NCI-H774 (cell line): Measurements from ENCODE around the gene HMX3.

ENCODE experiments used
- DNase-seq: peaks from one replicate; lab custom pipeline; 2025; lab: John Stamatoyannopoulos, UW

The HMX3 gene

GRCh38 chr10:123134343-123134914 lies 1.3 kb upstream of the HMX3 start:
- DNase-seq, result no peak

- peak; percentile 7 for DNase-seq
Observed at GRCh38 chr10:123134915-123135414, 805 bp upstream of the HMX3 start.

- DNase-seq, result no peak
Observed at GRCh38 chr10:123136221-123136805, 543 bp downstream of the HMX3 start.

DNA sequence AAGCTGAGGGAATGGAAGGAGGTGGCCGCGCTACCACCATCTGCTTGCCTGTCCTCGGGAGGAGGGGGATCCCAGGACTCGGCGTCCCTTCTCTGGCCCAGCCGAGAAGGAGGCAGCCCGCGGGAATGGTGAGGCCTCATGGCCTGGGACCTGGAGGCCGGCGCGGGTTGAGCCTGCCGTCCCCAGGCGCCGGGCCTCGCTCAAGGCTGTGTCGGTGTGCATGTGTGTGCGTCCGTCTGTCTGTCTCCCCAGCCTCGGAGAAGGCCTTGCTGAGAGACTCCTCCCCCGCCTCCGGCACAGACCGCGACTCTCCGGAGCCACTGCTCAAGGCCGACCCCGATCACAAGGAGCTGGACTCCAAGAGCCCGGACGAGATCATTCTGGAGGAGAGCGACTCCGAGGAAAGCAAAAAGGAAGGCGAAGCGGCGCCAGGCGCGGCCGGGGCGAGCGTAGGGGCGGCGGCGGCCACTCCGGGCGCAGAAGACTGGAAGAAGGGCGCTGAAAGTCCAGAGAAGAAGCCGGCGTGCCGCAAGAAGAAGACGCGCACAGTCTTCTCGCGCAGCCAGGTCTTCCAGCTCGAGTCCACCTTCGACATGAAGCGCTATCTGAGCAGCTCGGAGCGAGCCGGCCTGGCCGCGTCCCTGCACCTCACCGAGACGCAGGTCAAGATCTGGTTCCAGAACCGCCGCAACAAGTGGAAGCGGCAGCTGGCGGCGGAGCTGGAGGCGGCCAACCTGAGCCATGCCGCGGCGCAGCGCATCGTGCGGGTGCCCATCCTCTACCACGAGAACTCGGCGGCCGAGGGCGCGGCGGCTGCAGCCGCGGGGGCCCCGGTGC lies 1.3 kb downstream of the HMX3 start:
- no peak for DNase-seq

DNA sequence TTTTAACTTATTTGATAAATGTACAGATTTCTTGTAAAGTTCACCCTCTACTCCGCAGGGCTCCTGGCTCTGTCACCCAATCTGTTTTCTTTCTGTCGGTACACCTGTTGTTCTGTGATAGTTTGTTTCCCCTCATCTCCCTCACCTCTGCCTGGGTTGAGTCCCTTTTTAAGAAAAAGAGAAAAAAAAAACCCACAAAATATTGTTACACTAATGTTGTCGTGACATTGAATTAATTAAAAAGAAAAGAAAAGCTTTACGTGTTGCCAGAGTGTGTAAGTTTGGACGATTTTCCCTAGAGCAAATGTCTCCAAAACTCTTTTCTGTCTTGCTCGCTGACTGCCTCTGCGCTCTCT lies 3.4 kb downstream of the HMX3 start:
- no peak for DNase-seq

GRCh38 chr10:123139521-123140163 lies 3.9 kb downstream of the HMX3 start:
- DNase-seq, result no peak

GRCh38 chr10:123140164-123140982 lies 4.6 kb downstream of the HMX3 start:
- DNase-seq, result no peak

DNA sequence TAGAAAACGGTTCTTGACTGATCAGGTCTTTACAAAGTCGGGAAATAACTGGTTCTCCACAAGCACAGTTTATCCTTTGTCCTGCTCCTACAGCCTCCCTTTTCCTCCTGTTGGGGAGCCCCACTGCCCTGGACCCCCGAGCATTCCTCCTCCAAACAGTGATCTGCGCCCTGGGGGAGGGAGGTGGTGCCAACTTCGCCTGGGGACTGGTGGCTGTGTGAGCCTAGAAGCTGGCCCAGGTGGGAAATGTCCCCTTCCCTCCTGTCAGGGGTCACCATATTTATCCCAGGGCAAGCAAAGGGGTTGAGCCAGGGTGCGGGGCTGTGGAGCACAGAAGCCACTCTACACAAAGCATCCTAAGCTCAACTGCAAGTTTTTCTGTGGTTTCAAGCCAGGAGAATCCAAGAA lies 5.2 kb downstream of the HMX3 start:
- DNase-seq, result no peak

- DNase-seq, result no peak
Observed at GRCh38 chr10:123141791-123142700, 6.3 kb downstream of the HMX3 start.

DNA sequence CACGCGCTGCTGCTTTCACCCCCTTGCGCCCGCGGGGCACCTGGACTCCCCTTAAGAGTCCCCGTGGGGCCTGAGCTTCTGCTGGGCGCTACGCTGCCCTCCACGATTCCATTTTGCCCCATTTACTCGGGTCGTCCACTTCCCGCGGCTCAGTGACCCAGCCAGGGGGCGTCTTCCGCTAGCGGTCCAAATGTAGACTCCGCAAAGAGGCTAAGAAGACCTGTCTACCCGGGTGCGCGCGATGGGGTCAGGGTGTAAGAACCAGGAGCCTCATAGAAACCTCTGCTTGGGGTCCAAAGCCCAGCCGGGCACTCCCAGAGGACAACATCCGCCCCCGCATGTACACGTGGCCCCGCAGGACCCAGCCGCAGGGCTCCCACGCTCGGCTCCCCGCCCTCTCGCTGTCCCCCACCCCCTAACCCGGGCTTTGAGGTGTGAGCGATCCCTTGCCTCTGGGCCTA lies 7.0 kb downstream of the HMX3 start:
- DNase-seq, result no peak

- no peak for DNase-seq
Observed at GRCh38 chr10:123143162-123143824, 7.5 kb downstream of the HMX3 start.

- no peak for DNase-seq
Observed at GRCh38 chr10:123143825-123144168, 8.0 kb downstream of the HMX3 start.

DNA sequence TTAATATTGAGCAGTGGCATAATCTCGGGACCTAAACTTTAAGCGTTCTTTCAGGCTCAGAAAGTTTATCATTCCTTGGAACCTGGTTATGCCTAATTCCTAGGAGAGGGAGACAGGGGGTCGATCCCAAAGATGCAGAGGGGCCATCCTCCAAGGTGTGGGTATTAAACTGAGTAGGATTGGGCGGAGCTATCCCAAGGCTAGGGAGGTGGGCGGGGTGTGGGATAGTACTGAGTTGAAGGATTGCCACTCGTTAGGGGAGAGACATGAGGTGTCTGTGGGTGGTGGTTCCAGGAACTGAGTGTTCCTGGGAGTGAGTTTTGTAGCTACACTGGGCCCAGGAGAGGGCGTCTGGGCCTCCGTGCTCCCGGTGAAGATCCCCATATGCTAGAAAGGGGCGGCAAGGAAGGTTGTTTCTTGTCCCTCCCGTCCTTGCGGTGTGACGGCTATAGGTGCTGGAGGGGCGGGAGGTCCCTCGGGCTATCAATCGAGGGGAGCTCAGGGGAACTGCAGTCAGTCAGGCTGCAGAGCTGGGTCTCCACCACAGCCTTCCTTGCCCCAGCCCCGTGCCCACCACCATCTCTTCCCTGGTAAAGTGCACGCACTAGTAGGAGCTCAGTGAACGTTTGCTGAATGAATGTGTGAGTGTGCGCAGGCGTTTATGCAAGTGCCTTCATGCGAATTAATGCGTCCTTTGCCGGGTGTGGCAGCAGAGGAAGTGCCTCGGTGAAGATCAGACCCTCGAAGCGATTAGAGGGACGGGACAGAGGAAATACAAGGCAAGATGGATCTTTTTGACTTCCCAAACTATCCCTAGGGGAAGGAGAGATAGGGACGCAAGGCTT lies 9.1 kb downstream of the HMX3 start:
- DNase-seq, result no peak

GRCh38 chr10:123145542-123146012 lies 9.8 kb downstream of the HMX3 start:
- DNase-seq, result no peak

DNA sequence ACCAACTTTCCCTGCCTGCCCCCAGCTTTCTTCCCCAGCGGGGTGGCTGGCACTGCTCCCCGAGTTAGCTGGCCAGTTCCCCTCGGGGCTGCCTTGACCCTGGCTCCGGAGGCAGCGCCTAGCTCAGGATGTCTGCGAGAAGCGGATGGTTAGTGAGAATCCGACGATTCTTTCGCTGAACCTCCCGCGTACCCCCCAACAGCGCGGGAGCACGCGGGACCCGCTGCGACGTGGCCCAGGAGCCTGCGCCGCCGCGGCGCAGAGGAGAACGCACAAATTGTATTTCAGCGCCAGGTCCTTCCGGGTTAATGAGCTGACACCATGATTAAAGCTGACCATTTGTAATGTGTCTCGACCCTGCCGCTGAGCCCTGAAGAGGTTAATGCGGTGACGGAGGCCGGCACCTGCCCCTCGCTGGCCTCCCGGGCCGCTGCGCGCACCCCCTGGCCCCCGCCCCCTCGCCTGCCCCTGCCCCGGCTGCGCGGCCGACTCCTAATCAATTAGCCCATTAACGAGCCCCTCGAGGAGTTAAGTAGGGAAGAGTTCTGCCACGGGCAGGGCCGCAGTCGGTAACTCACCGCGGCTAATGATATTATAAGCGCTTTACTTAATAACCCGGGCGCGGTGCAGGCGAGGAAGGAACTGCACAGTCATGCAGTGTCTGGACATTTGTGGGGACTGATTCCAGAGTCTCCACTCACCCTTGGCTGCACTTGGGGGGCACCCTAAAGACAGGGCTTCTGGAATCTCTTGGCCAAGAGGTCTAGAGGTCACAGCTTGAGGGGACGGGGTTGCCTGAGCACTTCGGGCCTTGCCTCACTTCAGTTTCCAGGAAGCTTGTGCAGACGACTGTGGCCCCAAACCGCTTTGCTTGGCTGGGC lies 10.5 kb downstream of the HMX3 start:
- DNase-seq, result no peak

GRCh38 chr10:123146894-123147634 lies 11.3 kb downstream of the HMX3 start:
- no peak for DNase-seq

- peak; percentile 20 for DNase-seq
Observed at GRCh38 chr10:123147635-123148413, 12.1 kb downstream of the HMX3 start, which contains the start of gene HMX2. Gene HMX2, plus strand, starts transcription at chr10:123148136. Its CDS starts 243 bp downstream, at chr10:123148379.
